Measurements from ENCODE around the gene MORN1.

MORN1 gene

DNA sequence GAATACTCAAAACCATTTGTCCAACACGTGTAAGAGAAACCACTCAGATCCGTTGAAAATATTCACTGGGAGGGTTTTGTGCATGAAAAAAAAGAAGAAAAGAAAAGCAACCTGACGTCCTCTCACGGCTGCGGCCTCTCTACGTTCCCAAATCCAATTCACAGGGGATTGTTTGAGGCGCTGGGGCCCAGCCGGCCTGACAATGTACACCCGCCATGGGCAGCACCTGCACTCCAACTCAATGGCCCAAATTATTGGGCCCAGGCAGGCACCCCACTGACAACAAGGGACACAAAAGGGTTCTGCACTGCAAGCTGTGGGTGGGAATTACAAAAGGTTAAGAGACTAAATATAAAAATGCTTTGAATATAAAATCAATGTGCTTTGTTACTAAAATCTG, 41.5 kb downstream of the MORN1 start:
- no peak for DNase-seq

DNA sequence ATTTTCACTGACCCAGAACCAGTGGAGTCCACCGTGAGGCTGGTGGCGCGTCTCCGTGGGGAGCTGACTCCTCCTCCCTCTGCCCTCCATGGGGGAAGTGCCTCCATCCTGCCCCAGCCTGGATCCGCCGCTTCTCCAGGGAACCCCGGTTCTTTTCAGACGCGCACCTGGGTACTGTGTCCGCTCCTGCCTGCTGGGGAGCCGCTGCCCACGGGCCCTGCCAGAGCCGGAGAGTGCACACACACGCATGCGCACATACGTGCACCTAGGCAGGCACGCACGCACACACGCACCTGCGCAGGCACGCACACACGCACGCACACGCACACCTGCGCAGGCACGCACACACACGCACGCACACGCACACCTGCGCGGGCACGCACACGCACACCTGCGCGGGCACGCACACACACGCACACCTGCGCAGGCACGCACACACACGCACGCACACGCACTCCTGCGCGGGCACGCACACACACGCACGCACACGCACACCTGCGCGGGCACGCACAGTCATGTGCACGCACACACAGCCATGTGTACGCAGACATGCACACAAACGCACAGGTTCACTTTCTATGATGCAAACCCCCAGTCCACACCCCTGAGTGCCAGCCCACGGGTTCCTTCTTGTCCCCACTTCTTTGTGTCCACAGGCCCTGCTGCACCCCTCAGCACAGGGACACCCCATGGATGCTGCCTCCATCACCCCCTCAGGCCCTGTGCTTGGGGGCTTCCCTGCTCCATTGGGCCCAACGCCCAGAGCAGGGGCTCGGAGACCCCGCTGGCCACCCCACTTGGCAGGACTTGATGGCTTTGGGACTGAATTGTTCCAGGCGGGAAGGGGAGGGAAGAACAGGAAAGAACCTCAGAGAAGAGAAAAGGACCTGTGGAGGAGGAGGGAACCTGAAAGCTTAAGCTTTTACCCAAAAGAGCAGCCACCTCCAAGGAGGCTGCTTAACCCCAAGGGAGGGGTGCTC, 42.7 kb downstream of the MORN1 start:
- DNase-seq, result no peak

DNA sequence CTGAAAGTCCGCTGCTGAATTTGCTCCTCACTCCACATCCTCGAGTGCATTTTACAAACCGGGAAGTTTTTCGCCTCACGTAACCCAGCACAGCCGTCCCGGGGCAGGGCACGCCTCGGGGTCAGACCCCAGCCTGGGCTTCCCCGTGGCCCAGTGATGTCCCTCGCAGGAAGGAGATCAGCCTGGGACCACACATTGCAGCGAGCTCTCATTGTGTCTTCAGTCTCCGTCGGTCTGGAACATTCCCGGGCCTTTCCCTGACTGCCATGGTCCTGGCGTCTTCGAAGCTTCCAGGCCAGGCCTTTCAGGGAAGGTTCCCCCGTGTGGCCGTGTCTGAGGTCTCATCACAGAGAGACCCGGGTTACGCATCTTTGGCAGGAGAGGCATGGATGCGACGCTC, 43.5 kb downstream of the MORN1 start:
- DNase-seq, result no peak

DNA sequence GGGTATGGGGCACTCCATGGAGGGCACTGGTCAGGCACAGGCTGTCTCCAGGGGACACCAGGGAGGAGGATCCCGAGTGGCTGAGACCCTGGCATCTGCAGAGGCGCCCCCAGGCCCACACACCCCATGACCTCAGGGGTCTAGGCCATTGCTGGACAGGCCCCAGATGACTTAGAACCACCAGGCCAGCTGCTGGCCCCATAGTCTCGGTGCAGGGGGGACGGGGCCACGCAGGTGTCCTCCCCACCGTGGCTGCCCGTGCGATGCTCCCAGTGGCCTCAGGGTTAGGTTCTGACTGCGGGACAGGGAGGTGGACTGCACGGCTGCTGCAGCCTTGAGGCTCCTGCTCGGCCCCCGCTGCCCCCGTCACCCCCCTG, 44.0 kb downstream of the MORN1 start:
- DNase-seq, result no peak

DNA sequence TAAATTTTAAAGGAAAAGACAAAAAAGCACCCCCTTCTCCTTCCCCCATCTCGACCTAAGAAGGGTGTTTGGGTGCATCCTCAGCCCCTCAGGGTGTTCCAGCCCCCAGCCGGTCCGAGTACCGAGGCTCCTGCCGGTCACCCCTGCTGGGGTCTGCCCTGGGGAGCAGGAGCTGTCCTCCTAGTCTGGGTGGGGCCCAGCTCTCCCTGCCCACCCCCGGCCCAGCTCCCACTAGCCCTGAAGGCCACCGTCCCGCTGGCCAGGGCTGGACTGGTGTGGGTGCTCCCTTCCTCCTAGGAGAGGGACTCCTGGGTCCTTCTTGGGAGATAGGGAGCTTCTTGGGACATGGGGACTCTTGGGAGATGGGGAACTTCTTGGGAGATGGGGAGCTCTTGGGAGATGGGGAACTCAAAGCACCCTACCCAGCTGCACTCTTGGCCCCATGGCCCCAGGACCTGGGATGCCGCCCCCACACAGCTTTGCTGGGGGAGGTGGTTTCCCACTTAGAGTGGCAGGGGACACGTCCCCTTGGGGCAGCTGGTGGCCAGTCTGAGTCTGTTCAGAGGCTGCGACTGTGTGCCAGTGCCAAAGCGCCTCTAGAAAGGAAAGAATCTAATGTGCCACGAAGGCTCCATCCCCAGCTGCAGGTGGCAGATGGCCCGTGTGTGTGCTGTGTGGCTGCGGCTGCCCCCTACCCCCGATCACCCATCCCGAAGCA, 44.5 kb downstream of the MORN1 start:
- DNase-seq, result no peak

DNA sequence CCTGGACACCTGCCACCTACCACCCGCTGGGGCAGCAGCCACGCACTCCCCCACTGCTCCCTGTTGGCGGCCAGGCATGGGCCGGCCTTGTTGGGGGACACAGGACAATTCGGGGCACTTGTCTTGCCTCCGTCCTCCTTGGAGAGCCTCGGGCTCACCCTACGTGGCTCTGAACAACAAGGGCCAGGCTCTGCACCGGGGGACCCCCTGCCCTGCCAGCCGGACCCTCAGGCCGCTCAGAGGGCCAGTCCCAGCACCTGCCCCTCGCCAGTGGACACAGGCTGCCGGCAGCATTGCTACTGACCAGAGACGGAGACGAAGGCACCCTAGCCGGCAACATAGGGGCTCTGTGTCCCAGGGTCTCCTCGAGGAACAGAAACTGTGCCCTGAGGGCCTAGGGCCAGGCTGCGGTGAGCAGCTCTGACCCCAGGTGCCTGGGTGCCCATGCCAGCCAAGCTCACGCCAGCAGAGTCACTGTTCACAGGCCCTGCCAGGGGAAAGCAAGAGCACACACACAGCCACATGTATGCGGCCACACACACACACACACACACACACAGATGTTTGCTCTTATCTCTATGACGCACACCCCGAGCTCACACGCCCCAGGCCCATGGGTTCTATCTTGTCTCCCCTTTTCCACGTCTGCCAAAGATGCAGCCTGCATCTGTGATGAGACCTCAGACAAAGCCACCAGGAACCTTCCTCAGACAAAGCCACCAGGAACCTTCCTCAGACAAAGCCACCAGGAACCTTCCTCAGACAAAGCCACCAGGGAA, 45.9 kb downstream of the MORN1 start:
- DNase-seq, result no peak

DNA sequence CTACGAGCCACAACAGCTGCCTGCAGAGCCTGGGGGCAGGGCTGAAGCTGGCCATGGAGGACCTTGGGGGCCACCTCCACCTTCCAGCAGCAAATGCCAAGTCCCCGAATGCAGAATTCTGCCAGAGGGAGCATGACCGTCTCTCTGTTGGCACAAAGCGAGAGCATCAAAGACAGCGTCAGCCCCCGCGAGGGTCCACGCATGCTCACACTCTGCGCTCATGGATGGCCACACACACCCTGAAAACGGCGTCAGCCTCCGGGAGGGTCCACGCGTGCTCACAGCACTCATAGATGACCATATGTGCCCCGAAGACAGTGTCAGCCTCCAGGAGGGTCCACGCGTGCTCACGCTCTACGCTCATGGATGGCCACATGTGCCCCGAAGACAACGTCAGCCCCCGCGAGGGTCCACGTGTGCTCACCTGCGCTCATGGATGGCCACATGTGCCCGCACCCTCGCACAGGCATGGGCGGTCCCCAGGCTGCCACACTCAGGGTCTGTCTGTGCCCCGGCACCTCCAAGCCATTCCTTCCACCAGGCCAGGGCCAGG, 46.5 kb downstream of the MORN1 start:
- DNase-seq, result no peak

DNA sequence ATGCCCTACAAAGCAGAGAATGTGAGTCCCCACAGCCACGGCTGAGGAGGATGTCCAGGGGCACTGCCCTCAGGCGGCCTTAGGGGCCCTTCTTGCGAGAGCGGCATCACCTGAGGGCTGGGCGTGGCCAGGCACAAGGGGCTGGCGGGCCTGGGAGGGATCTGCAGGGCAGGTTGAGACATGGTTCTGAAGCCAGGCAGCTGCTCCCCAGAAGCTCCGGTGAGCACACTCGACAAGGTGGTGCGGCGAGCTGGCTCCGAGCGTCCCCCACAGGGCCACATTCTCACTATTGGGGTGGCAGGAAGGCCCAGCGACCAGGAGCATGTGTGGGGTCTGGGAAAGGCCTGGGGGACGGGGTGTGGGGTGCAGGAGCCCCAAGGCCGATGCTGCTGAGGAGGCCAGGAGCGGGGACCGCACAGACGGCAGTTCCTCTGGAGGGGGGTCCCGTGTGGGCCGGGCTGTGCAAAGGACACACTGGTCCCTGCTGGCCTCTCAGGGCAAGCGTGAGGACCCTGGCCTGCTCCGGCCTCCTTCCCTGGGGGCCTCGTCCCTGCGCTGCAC, 47.2 kb downstream of the MORN1 start:
- DNase-seq, result no peak

DNA sequence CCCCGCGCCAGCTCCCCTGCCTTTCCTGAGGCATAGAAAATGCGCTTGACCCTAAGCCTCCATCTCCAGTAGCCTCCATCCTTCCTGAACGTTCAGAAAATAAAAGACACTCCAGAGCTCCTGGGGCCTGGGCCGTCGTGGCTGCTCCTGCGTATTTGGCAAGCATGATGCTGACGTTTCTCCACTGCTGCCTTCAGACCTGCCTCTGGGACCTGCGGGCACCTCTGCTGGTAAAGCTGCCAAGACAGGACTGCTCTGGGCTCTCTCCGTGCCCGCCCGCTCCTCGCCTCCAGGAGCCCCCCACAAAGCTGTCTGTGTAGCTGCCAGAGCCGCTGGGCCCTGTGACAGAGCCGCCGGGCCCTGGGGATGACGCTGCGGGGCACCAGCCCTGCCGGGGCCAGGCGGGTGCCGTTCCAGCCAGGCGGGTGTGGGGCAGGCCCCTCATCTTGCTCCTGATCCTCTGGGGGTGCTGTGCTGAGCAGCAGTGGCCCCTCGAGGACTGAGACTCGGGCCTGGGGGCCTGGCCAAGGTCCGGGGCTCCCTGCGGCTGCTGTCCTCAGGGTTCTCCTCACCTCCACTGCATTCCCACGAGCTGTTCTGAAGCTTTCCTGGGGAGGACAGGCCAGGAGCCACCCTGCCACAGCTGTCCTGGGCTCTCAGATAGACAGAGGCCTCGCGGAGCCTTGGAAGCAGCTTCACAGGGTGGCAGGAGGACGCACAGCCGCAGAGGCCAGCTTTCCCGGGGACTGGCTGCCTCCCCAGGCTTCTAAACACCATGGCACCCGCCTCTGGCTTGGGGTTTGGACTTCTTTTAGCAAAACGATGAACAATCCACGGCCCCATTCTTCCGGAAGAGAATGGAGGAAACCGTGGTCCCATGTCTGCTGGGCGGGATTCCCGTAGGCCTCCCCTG, 48.1 kb downstream of the MORN1 start:
- no peak for DNase-seq

DNA sequence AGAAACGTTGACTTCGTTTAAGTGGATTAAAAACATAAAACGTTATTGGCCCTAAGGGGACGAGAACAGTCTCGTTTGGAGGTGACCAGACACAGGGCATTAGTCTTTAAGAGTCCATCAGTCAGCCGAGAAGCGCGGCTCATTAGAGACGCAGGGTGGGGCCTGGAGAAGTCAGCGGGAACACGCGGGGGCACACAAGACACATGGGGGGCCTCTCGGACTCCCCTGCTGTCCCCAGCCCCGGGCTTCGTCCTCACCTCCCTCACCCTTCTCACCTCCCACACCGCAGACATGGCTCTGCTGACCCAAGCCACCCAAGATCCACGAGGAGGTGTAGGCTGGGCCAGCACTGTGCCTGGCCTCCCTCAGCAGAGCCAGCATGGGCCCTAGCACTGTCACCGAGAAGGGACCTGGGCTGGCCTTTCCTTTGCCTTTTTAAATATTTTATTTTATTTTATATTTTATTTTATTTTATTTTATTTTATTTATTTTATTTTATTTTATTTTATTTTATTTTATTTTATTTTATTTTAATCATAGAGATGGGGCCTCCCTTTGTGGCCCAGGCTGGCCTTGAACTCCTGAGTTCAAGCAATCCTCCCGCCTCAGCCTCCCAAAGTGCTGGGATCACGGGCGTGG, 48.9 kb downstream of the MORN1 start:
- DNase-seq, result no peak

DNA sequence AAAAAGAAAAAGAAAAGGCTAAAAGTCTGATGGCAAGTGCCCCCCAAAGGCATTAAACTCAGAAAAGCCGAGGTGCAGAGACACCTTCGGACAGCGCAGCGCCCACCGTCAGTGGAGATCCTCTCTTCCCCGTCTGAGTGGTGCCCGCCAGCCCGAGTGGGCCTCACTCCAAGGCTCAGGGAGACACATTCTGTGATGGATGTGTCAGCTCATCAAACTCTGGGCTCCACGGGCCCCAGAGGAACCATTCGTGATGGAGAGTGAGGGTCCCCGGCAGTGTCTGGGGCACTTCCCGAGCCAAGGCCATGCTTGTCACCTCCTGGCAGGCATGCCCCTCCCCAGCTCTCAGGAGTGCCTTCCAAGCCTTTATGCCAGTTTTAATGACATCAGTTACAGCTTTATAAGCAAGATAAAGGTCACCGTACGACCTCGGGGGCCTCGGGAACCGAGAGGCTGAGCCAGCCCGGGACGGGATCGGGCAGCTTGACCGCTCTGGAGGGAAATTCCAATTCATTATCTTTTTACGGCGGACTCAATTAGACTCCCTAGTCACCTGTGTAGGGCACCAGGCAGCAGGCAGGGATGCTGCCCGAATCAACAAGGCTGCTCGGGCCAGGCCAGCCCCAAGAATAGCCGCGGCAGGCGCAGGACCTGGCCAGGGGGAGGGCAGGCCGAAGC, 49.5 kb downstream of the MORN1 start:
- DNase-seq, result no peak

DNA sequence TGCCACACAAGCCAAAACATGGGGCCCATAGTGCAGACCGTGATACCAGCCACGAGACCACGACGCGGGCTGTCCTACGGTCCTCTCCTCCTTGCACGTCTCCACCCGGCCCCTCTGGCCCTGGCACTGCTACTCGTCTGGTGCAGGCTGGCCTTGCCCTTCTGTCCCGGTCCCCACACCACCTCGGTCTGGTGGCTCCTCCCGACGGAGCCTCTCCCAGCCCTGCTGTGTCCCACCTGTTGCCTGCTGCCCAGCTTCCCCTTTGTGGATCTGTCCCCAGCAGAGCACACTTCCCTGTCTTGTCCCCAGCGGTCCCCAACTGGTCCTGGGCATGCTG, 50.5 kb downstream of the MORN1 start:
- DNase-seq, result no peak

DNA sequence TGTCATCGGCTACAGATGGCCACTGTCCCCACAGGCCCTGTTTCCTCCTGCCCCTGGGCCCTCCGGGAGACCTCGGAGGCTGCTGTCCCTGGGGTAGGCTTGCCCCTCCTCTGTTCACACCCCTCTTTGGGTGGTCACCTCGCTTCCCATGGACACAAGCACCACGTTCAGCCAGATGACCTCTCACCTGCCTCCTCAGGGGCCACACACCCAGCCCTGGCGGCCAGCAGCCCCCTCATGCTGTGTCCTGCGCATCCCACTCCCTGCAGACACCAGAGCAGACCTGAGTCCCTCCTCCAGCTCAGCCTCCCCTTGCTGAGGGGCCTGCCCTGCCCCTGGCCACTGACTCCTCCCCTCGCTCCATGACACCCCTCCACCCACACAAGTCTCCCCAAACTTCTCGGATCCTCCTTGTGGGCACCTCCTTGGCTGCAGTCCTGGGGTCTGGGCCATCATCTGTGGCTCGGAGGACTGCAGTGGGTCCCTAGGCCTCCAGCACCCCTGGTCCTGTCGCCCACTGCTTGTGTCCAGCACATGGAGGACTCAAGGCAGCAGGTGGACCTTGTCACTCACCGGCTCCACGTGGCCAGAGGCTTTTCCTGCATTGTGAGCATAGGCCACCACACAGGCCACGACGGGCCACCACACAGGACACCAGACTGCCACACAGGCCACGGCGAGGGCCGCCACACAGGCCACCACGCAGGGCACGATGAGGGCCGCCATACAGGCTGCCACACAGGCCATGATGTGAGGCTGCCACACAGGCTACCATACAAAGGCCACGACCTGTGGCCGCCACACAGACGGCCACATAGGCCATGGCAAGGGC, 51.1 kb downstream of the MORN1 start:
- no peak for DNase-seq

DNA sequence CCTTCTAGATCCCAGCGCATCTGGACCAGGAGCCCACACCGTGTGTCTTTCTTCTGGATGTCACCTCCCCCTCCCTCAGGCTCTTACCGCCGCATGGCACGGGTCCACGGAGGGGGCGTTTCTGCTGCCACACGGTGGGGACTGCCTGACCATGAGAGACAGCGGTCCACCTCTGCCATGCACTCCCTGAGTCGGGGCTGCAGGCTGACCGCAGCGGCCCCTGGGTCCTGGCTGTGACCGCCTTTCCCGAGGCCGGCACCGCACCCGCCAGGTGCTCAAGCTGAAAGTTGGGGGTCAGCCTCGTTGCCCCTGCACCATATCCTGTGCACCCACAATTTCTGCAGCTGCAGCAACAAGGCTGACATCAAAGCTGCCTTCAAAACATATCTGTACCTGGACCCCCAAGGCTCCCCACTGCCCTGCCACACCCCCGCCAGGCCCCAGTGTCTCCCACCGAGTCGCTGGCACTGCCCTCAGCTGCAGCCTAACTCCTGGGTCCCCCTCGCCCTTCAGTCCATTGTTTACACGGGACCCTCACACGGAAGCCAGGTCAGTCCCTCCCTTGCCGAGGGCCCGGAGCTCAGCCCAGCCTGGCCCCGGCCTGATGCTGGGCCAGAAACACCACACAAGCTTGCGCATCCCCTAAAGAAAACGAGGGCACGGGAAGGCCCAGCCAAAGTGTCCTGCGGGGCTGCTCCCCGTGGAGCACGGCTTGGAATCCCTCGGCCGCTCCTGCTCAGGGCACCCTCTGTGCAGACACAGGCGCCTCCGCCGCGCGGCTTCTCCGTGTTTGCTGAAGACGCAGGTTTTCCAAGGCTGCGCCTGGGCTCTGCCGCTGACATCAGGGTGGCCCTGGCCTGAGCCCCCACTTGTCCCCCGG, 51.9 kb downstream of the MORN1 start:
- DNase-seq, result no peak

DNA sequence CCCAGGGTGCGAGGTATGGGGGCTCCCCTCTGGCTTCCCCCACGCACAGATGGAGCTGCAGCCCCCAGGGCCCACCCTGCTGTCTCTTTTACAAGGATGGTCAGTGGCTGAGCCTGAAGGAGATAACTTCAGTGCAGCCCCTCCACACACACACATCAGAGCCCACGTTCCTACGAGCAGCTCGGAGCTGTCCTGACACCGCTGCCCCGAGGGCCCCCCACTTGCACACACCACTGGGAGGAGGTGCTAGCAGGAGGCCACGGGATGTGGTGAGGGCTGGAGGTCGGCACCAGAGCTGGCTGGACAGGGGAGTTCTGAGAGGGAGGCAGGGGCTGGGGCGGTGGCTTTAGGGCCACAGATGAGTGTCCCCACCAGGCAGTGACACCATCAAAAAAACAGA, 53.9 kb downstream of the MORN1 start:
- no peak for DNase-seq

DNA sequence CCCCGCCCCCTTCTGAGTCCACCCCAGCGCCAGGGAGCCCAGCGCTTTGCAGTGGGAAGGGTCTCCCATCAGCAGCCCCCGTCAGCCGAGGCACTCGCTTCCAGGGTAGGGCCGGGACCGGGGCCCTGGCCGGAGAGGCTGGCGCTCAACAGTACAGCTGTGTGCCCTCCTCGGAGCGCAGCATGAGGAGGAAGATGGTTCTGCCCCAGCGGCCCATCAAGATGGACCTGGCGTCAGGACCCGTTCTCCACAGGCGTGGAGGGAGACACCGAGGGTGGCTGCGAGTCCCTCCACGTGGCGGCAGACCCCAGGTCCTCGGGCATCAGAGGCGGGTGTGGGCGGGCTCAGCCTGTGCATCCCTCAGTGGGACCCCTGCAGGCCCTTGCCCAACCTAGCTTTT, 54.3 kb downstream of the MORN1 start:
- no peak for DNase-seq

DNA sequence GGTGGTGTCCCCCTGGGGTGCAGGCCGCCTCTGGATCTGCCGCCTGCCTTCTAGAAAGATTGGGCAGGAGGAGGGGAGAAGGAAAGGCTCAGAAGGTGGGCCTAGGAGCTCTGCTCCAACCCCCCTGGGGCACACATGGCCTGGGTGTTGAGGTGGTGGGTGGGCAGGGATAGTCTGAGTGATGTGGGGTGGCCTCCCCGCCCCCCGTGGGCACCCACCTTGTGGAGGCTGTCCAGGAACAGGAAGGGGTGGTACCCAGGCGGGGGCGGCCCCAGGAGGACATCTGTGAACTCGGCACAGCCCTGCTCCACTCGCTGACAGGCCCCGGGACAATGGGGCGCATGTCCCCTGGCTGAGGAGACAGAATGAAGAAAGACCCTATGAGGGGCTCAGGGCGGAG, 54.9 kb downstream of the MORN1 start:
- DNase-seq, result no peak

DNA sequence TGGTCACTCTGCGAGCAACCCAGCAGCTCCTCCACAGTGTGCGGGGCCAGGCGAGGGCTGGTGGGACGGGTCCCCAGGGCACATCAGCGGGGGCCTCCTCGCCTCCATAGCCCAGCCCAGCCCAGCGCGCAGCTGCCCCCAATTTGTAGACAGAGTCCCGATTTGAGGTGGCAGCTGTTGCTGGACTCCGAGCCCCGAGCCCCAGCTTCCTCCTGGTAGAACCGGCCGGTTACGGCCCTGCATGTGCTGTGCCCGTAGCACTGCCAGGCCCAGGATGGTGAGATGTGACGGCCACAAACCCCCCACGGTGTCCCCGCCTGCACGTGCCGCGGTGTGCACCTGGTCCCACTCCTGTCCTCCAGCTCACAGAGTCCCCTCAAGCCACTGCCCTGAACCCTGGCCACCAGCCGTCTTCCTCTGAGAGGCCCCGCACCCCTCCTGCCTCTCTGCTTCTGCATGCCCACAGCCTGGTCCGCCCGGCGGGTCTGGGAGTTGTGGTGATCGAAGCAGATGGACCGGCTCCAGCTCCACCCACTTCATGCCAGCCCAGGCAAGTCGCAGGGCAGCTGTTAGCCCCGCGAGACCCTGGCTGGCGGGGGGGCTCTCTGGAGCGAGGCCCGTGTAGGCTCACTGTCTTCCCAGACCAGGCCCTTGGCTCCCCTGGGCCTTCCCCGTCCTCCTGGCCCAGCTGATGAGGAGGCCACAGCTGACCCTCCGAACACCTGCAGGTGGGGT, 55.5 kb downstream of the MORN1 start:
- DNase-seq, result no peak
